CD4-positive, alpha-beta T cell treated with Interleukin-6 at 100 ng/mL for 8 hours (primary cell): ENCODE data around the gene TANC1.
"Not testable (repeated sequence)": the region's sequence is repeated elsewhere in the genome, so short reads cannot be mapped to it uniquely, and the experiment has no call there.

ENCODE experiments used
- DNase-seq: peaks from one replicate; pipeline ENCODE4 v3.0.0-alpha.2; 2020; ENCODE audit warnings: mixed read lengths, low spot score

The TANC1 gene

GRCh38 chr2:159140070-159140769 lies 171.8 kb downstream of the TANC1 start:
- DNase-seq = no peak

GRCh38 chr2:159140821-159141220 lies 172.4 kb downstream of the TANC1 start:
- not testable (repeated sequence) for DNase-seq

- no peak for DNase-seq
Measured at GRCh38 chr2:159144776-159145614, 176.6 kb downstream of the TANC1 start.

- no peak for DNase-seq
Measured at GRCh38 chr2:159145745-159146354, 177.4 kb downstream of the TANC1 start.

- no peak for DNase-seq
Measured at GRCh38 chr2:159146996-159147666, 178.7 kb downstream of the TANC1 start.

- no peak for DNase-seq
Measured at GRCh38 chr2:159147690-159148089, 179.2 kb downstream of the TANC1 start.

- DNase-seq = no peak
Measured at GRCh38 chr2:159148901-159149300, 180.5 kb downstream of the TANC1 start.

GRCh38 chr2:159149747-159150146 lies 181.3 kb downstream of the TANC1 start:
- DNase-seq = no peak

GRCh38 chr2:159150280-159150746 lies 181.9 kb downstream of the TANC1 start:
- DNase-seq = no peak

GRCh38 chr2:159151198-159152127 lies 183.0 kb downstream of the TANC1 start:
- no peak for DNase-seq

- DNase-seq = no peak
Measured at GRCh38 chr2:159152128-159152778, 183.8 kb downstream of the TANC1 start.

GRCh38 chr2:159153063-159153462 lies 184.6 kb downstream of the TANC1 start:
- DNase-seq = no peak

- DNase-seq = no peak
Measured at GRCh38 chr2:159153463-159153862, 185.0 kb downstream of the TANC1 start.

- no peak for DNase-seq
Measured at GRCh38 chr2:159153951-159154350, 185.5 kb downstream of the TANC1 start.

GRCh38 chr2:159154366-159154765 lies 185.9 kb downstream of the TANC1 start:
- no peak for DNase-seq

GRCh38 chr2:159155320-159155719 lies 186.9 kb downstream of the TANC1 start:
- DNase-seq = no peak

GRCh38 chr2:159155791-159156190 lies 187.4 kb downstream of the TANC1 start:
- DNase-seq = no peak

GRCh38 chr2:159156834-159157233 lies 188.4 kb downstream of the TANC1 start:
- no peak for DNase-seq

GRCh38 chr2:159157361-159158209 lies 189.1 kb downstream of the TANC1 start:
- no peak for DNase-seq

- DNase-seq = no peak
Measured at GRCh38 chr2:159160412-159160811, 192.0 kb downstream of the TANC1 start.
